Natural killer cell (primary cell): ENCODE data around the gene CUL4B. TPM values are rescaled to one million over a fixed set of nuclear protein-coding genes. Genes with fewer than 3 reads are reported as not detected.

ENCODE experiments used
- ATAC-seq, 3 donors: fragments of 150-1000 bp in 2 of 3; fragments of 200-7000 bp in 1 of 3; cut with Tn5 transposase; 1 replicate in 1 of 3; 2 replicates in 2 of 3; pipeline ENCODE4 v1.10.0; 2021; ENCODE audit warnings: mild to moderate bottlenecking in 2 of 3, moderate library complexity in 2 of 3
- DNase-seq, 2 donors: peaks; one replicate each; pipeline versions ENCODE4 v3.0.0 to v3.0.0-alpha.2; 2013 to 2021; ENCODE audit warnings: mixed read lengths in 1 of 2
- H3K27ac ChIP-seq: one replicate; pipeline ENCODE4 v1.5.1; 2013; ENCODE audit warnings: mild to moderate bottlenecking, low read length
- H3K27me3 ChIP-seq: one replicate; pipeline ENCODE4 v1.6.1; 2013; ENCODE audit warnings: low read length; ENCODE audit not compliant: control insufficient read depth, insufficient read depth
- H3K36me3 ChIP-seq: one replicate; pipeline ENCODE4 v1.6.1; 2013; ENCODE audit warnings: low read length; ENCODE audit not compliant: control insufficient read depth, insufficient read depth
- H3K4me1 ChIP-seq: one replicate; pipeline ENCODE4 v1.6.1; 2013; ENCODE audit warnings: low read length; ENCODE audit not compliant: control insufficient read depth, insufficient read depth
- H3K4me3 ChIP-seq: one replicate; pipeline ENCODE4 v1.5.1; 2013; ENCODE audit warnings: low read length
- H3K9me3 ChIP-seq: one replicate; pipeline ENCODE4 v1.6.1; 2013; ENCODE audit warnings: low read length; ENCODE audit not compliant: control insufficient read depth, insufficient read depth
- H3K27ac Mint-ChIP-seq, 2 donors: one replicate each; pipeline ENCODE4 v1.8.0; 2022; ENCODE audit warnings: mild to moderate bottlenecking in 2 of 2, mixed read lengths in 2 of 2, moderate library complexity in 1 of 2
- H3K27me3 Mint-ChIP-seq, 2 donors: one replicate each; pipeline ENCODE4 v1.8.0; 2022; ENCODE audit warnings: low read depth in 2 of 2, mixed read lengths in 2 of 2
- H3K36me3 Mint-ChIP-seq: one replicate; pipeline ENCODE4 v1.8.0; 2022; ENCODE audit warnings: mixed read lengths
- H3K4me1 Mint-ChIP-seq, 2 donors: one replicate each; pipeline ENCODE4 v1.8.0; 2022; ENCODE audit warnings: mixed read lengths in 2 of 2
- H3K4me3 Mint-ChIP-seq: one replicate; pipeline ENCODE4 v1.8.0; 2022; ENCODE audit warnings: mild to moderate bottlenecking, moderate library complexity, mixed read lengths
- H3K9me3 Mint-ChIP-seq, 2 donors: one replicate each; pipeline ENCODE4 v1.8.0; 2022; ENCODE audit warnings: mixed read lengths in 2 of 2
- CTCF ChIP-seq: fragments of 200-600 bp; IDR thresholded peaks from one replicate; pipeline ENCODE4 v1.8.0; 2022; ENCODE audit warnings: antibody characterized with exemption
- WGBS: methylation state at CpG from one replicate; pipeline ENCODE4 v1.1.7; 2013; ENCODE audit warnings: missing lambda C conversion rate; ENCODE audit not compliant: insufficient coverage; 5-methylcytosine and 5-hydroxymethylcytosine counted together
- intact Hi-C: fragments of 100-400 bp; cut with micrococcal nuclease; formaldehyde crosslinking; loops from one replicate; pipeline ENCODE4 v1.14.2; 2022
- total RNA-seq, 4 donors: library from RNA; stranded (reverse); fragments of 120-200 nt in 1 of 4; gene quantifications; one replicate each; pipeline versions ENCODE4 v1.2.3 to v1.2.4, GENCODE V29; 2013 to 2022

The CUL4B gene
- total RNA-seq, 3 donors from 2014 or later (not counting 1 experiment from before 2014, with no cell fraction given): 32.6 to 42.3 (median 33.3) TPM

- DNase-seq: no peak
- intact Hi-C loops: no loop called here
Observed at GRCh38 chrX:120536061-120536460, 24.7 kb downstream of the CUL4B start.

GRCh38 chrX:120534413-120535205 lies 26.2 kb downstream of the CUL4B start:
- Histone ChIP-seq H3K27me3 (no peaks in the 10 kb centered on the region), H3K4me3 (no peak overlapping the region), H3K27ac (no peak overlapping the region), H3K36me3 (peaks cover 55% of the 10 kb centered on the region), H3K9me3 (no peaks in the 10 kb centered on the region), H3K4me1 (no peaks in the 10 kb centered on the region)
- no peak for ATAC-seq
- no peaks in the 10 kb centered on the region for H3K4me1 Mint-ChIP-seq
- H3K9me3 Mint-ChIP-seq: no peaks in the 10 kb centered on the region
- no peak overlapping the region for H3K27ac Mint-ChIP-seq
- TF ChIP-seq CTCF: no peak
- 100% methylated on average over 1 of the region's 3 CpGs for WGBS
- no peak overlapping the region for H3K4me3 Mint-ChIP-seq
- DNase-seq: no peak
- H3K36me3 Mint-ChIP-seq: no peaks in the 10 kb centered on the region
- intact Hi-C loops: no loop called here
- H3K27me3 Mint-ChIP-seq: no peaks in the 10 kb centered on the region

More at GRCh38 chrX:120536061-120536460, 24.7 kb downstream of the CUL4B start:
- Mint-ChIP-seq H3K36me3 (no peaks in the 10 kb centered on the region), H3K27me3 (no peaks in the 10 kb centered on the region), H3K27ac (peak overlapping the region in 1 of 2 donors; percentile 17), H3K4me1 (no peaks in the 10 kb centered on the region), H3K4me3 (no peak overlapping the region), H3K9me3 (no peaks in the 10 kb centered on the region)
- no peak overlapping the region for H3K27ac ChIP-seq
- H3K9me3 ChIP-seq: no peaks in the 10 kb centered on the region
- TF ChIP-seq CTCF: no peak
- H3K4me3 ChIP-seq: no peak overlapping the region
- no peak for ATAC-seq
- H3K4me1 ChIP-seq: no peaks in the 10 kb centered on the region
- no peaks in the 10 kb centered on the region for H3K27me3 ChIP-seq
- peaks cover 59% of the 10 kb centered on the region for H3K36me3 ChIP-seq

GRCh38 chrX:120522820-120523219 lies 37.9 kb downstream of the CUL4B start:
- H3K4me3 ChIP-seq: no peak overlapping the region
- H3K4me1 ChIP-seq: no peaks in the 10 kb centered on the region
- no peak for ATAC-seq
- no peaks in the 10 kb centered on the region for H3K9me3 ChIP-seq
- DNase-seq: no peak
- Mint-ChIP-seq H3K9me3 (no peaks in the 10 kb centered on the region), H3K4me3 (no peak overlapping the region), H3K4me1 (no peaks in the 10 kb centered on the region), H3K27me3 (no peaks in the 10 kb centered on the region), H3K27ac (peak overlapping the region in 1 of 2 donors; percentile 29), H3K36me3 (no peaks in the 10 kb centered on the region)
- no peak overlapping the region for H3K27ac ChIP-seq
- H3K27me3 ChIP-seq: no peaks in the 10 kb centered on the region
- 100% methylated on average over 2 of the region's 5 CpGs for WGBS
- no peak for TF ChIP-seq CTCF
- H3K36me3 ChIP-seq: peaks cover 2% of the 10 kb centered on the region
- intact Hi-C loops: no loop called here

GRCh38 chrX:120517936-120518335 lies 42.8 kb downstream of the CUL4B start:
- no peaks in the 10 kb centered on the region for H3K4me1 ChIP-seq
- DNase-seq (no peak), ATAC-seq (no peak)
- no peak overlapping the region for H3K4me3 ChIP-seq
- no peaks in the 10 kb centered on the region for H3K36me3 ChIP-seq
- no peak for TF ChIP-seq CTCF
- H3K9me3 Mint-ChIP-seq: no peaks in the 10 kb centered on the region
- H3K27me3 ChIP-seq: no peaks in the 10 kb centered on the region
- H3K27me3 Mint-ChIP-seq: no peaks in the 10 kb centered on the region
- no peak overlapping the region for H3K27ac ChIP-seq
- H3K27ac Mint-ChIP-seq: no peak overlapping the region
- 100% methylated on average over 2 of the region's 3 CpGs for WGBS
- intact Hi-C loops: no loop called here
- H3K4me1 Mint-ChIP-seq: no peaks in the 10 kb centered on the region
- no peaks in the 10 kb centered on the region for H3K36me3 Mint-ChIP-seq
- no peak overlapping the region for H3K4me3 Mint-ChIP-seq
- no peaks in the 10 kb centered on the region for H3K9me3 ChIP-seq
